OCI-LY7 (cell line): ENCODE measurements around the gene ENOX1.

Source experiments
- EZH2phosphoT487 ChIP-seq: fragments of 200-600 bp; sonication (generic); IDR thresholded peaks from 2 replicates; pipeline ENCODE4 v1.6.1; 2018; ENCODE audit warnings: low read depth, borderline replicate concordance, mild to moderate bottlenecking, mixed run types, antibody characterized with exemption, low read length, moderate library complexity, mixed read lengths
- TF ChIP-seq, protein P1 (sequence below): fragments of 200-600 bp; sonication (generic); conservative IDR thresholded peaks from 2 replicates; pipeline ENCODE4 v1.5.1; 2014; ENCODE audit warnings: mild to moderate bottlenecking, antibody characterized with exemption, low read length, moderate library complexity, mixed read lengths

DNA sequence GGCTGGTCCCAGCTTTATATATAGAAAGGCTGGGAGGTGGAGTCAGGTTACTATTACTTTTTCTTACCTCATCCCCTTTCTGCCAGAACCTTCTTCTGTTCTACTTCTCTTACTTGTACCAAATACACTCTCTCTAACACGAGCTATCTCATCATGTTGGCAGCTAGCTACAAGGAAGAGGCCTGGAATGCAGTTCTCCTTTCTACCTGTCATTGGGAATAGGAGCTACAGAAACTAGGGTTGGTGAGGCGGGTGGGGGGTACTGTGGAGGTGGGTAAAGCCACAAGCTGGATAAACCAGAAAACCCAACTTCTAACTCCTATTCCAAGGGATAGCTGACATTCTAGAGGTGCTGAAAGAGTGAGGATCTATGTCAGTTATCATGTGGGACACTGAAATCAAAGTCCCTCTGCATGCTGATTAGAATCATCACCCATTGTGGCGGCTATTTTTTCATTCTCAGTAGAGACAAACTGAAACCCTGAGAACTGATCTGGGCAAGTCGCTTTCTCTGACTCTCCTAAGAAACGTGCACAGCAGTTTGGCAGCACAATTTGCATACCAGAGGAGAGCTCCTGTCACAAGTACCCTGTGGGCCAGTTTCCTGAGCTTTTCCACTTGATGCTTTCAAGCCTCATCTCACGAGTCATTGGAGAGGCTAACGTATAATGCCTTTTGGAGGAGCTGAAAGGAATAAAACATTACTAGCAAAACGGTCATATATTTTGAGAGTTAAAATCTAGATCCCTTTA is 358.1 kb downstream of the ENOX1 start:
- TF ChIP-seq, protein P1, sequence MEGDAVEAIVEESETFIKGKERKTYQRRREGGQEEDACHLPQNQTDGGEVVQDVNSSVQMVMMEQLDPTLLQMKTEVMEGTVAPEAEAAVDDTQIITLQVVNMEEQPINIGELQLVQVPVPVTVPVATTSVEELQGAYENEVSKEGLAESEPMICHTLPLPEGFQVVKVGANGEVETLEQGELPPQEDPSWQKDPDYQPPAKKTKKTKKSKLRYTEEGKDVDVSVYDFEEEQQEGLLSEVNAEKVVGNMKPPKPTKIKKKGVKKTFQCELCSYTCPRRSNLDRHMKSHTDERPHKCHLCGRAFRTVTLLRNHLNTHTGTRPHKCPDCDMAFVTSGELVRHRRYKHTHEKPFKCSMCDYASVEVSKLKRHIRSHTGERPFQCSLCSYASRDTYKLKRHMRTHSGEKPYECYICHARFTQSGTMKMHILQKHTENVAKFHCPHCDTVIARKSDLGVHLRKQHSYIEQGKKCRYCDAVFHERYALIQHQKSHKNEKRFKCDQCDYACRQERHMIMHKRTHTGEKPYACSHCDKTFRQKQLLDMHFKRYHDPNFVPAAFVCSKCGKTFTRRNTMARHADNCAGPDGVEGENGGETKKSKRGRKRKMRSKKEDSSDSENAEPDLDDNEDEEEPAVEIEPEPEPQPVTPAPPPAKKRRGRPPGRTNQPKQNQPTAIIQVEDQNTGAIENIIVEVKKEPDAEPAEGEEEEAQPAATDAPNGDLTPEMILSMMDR = no peak
- TF ChIP-seq EZH2phosphoT487 = no peak
